Measurements from ENCODE around the gene MON1B. TPM values are rescaled to one million over a fixed set of nuclear protein-coding genes. Genes with fewer than 3 reads are reported as not detected.

The MON1B gene
- total and polyA plus RNA-seq, 9 of the 15 experiments (the other 6 are each of a cell fraction or from before 2014, with no cell fraction given) = 5.0 to 66.0 (median 12.6) TPM

- TF ChIP-seq TSHZ1 (CRISPR knock-in tag; IDR thresholded peaks at IDR 0.05) = 0 out of 2 replicates have a peak, but pooled peaks have one; percentile 65
- no peak for TF ChIP-seq XRCC4 (IDR thresholded peaks at IDR 0.05; ENCODE audit: extremely low read depth, insufficient read depth, insufficient read length)
- no peak for TF ChIP-seq POLR3G (IDR thresholded peaks at IDR 0.05; ENCODE audit: extremely low read depth, insufficient read length, insufficient replicate concordance)
- TF ChIP-seq ZFX (CRISPR knock-in tag; IDR thresholded peaks at IDR 0.05) = no peak
- no peak for TF ChIP-seq RBM14 (IDR thresholded peaks at IDR 0.05; ENCODE audit: borderline replicate concordance, insufficient read depth, low read depth, low read length)
- TF ChIP-seq CREB3 (tag; conservative IDR thresholded peaks at IDR 0.05; ENCODE audit: low read depth) = no peak
- TF ChIP-seq NFXL1 (CRISPR knock-in tag; IDR thresholded peaks at IDR 0.05) = no peak
- no peak for TF ChIP-seq NELFE (IDR thresholded peaks at IDR 0.05; ENCODE audit: insufficient read depth, insufficient read length)
- no peak for TF ChIP-seq NR2F6 (CRISPR knock-in tag; IDR thresholded peaks at IDR 0.05)
- TF ChIP-seq DMBX1 (CRISPR knock-in tag; IDR thresholded peaks at IDR 0.05; ENCODE audit: borderline replicate concordance) = peak; percentile 63; the same call in 1 of the 2 replicates
- TF ChIP-seq ZNF3 (CRISPR knock-in tag; IDR thresholded peaks at IDR 0.05) = no peak
- TF ChIP-seq ZBTB11 (CRISPR knock-in tag; IDR thresholded peaks at IDR 0.05) = no peak
- no peak for TF ChIP-seq CREM (IDR thresholded peaks at IDR 0.05; ENCODE audit: low read depth)
- TF ChIP-seq KLF6 (CRISPR knock-in tag; IDR thresholded peaks at IDR 0.05; ENCODE audit: borderline replicate concordance) = peak; percentile 61; the same call in 1 of the 2 replicates
- peak; percentile 55 for TF ChIP-seq ZNF239 (CRISPR knock-in tag; IDR thresholded peaks at IDR 0.05)
- TF ChIP-seq ELF2 (CRISPR knock-in tag; IDR thresholded peaks at IDR 0.05) = no peak
- TF ChIP-seq ZBED1 (IDR thresholded peaks at IDR 0.05) = no peak
- TF ChIP-seq ZNF395 (CRISPR knock-in tag; IDR thresholded peaks at IDR 0.05) = peak; percentile 64; the same call in 1 of the 2 replicates
These were observed 43.0 kb downstream of the MON1B start (continued) for GRCh38 chr16:77233799-77234519.

Data from K562 (cell line).